ENCODE results near the gene OR2A25.
"Not testable (repeated sequence)": the region's sequence is repeated elsewhere in the genome, so short reads cannot be mapped to it uniquely, and the experiment has no call there.

Gene OR2A25

GRCh38 chr7:144069511-144069910, at the start of gene OR2A25:
OR2A25 (plus strand) TSS chr7:144069811; CDS start chr7:144074220, 4,409 bp downstream.
- no peak for DNase-seq

DNA sequence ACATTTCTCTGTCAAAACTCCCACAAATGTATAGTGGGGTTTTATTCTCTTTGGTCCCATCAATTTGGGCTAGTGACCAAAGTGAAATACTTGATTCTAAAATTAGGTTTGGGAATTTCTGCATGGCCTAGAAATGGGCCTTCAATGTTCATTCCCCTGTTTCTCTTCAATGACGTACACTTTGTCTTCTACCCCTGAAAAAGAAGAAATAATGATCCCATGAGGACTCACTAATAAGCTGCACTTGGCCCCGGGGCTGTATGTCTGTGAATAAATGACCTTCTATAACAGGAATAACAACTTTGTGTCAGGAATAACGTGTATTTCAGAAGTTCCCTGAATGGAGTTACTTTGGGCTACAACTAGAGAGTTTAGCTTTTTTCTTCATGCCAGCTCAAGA, 49.3 kb upstream of the OR2A25 start:
- DNase-seq, result no peak

DNA sequence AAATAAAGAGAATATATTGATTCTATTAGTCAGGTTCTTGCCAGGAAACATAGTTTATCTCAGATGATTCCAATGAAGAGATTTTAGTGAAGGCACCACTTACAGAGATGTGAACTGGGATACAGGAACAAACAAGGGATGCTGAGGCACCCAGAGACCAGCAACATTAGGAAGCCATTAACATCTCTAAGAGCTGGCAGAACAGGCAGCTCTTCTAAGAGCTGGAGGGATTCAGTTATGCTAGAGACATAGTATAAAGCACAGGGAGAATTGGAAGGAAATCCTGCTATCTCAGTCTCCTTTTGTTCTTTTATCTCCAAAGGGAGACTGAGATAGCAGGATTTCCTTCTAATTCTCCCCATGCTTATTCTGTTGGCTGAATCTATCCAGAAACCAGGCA, 47.4 kb upstream of the OR2A25 start:
- DNase-seq, result no peak

DNA sequence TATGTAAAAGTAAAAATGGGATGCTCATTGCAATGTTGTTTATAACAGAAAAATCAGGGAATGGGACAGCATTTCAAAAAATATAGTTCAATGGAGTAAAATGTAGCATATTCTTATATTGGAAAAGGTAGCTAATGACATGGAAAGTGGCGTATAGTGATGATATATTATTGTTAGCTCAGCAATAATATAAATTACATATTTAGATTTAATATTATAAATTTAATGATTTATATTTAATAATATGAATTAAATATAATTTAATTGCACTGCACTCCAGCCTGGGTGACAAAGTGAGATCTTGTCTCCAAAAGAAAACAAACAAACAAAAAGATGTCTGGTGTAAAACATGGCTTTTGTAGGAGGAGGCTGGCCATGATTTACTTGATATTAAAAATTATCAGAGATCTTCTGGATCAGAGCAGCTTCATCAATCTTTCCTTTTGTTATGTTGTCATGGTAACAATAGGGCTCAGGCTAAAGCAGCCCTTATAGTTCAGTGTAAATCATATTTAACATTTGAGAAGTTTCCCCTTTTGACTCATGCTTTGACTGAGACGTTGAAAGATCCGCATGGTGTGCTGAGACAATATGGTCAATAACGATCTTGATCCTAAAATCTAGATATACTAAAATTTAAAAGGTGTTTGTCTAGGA, 46.3 kb upstream of the OR2A25 start:
- no peak for DNase-seq

- DNase-seq, result no peak
Observed at GRCh38 chr7:144024213-144024612, 45.4 kb upstream of the OR2A25 start.

GRCh38 chr7:144026203-144026883, 43.3 kb upstream of the OR2A25 start:
- DNase-seq, result no peak

DNA sequence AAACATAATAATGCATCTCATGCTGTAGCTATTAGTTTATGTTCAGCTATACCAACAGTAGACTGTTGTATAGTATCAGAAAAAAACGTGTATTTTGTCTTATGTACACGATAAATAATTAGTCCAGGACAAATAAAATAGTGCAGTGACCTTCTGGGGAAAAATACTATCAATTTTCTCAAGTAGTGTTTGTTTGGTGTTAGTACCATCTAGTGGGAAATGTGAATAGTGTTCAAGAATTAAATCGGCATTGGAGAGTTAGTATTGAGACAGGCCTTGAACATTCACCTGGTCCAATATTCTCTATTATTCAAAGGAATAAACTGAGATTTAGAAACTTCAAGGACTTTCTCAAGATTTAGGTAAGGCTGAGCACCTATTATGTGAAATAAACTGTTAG, 42.5 kb upstream of the OR2A25 start:
- no peak for DNase-seq

- no peak for DNase-seq
Observed at GRCh38 chr7:144027974-144028373, 41.6 kb upstream of the OR2A25 start.

DNA sequence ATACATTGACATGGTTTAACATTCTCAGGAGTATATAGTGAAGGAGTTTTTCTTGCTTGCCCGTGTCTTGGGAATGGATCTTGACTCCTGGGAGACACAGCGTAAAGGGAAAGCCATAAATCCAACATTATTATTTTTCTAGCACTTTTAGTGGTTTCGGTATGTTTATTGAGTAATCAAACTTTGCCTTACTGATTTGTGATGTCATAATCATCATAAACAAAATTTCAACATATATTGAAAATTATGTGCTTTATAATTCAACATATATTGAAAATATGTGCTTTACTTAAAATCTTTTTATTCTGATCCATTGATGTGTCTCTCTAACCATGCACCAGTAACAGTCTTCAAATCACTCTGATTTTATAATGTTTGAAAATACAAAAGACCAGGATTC, 41.1 kb upstream of the OR2A25 start:
- no peak for DNase-seq

- DNase-seq, result no peak
Observed at GRCh38 chr7:144032516-144032915, 37.1 kb upstream of the OR2A25 start.

- DNase-seq, result no peak
Observed at GRCh38 chr7:144032985-144033709, 36.5 kb upstream of the OR2A25 start.

- no peak for DNase-seq
Observed at GRCh38 chr7:144035385-144035784, 34.2 kb upstream of the OR2A25 start.

DNA sequence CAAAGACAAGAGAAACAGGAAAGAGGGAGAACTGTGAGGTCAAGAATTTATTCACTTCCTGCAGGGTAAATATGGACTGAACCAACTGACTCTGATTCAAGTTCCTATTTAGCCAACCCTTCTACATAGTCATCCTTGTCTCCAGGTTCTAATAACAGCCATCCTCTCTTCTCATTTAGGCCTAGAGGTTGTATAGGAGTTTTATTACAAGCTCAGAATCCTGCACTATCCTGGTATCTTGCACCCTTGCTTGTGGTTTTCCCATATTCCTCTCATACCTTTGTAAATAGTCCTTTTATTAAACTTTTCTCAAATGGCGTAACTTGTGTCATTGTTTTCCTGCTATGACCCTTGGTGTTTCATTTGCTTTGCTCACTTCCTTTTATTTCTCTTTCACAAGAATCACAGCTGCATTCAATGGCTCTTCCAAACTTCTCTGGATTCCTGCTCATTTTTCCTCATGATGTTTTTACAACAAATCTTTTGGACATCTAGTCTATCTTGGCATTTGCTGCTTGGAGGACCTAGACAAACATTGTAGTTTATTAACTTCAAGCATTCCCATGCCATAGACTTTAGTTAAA, 33.2 kb upstream of the OR2A25 start:
- DNase-seq, result no peak

GRCh38 chr7:144037414-144038035, 32.1 kb upstream of the OR2A25 start:
- no peak for DNase-seq

DNA sequence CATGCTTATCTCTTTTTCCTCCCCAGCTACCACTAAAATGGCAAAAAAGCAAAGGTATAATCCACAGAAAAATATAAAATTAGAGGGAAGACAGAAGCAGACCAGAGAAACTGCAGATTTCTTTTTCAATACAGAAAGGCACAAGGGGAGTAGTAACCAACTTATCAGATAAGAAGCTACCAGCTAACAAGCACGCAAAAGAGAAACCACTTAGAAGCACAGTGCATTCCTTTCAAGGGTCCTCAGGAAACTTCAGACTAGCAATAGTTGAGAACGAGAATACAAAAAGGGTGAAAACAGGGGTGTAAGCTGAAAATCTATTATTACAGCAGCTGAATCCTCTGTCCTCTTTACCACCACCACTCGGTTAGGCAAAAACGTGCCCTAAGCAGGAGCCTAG, 30.7 kb upstream of the OR2A25 start:
- no peak for DNase-seq

GRCh38 chr7:144048648-144049047, 21.0 kb upstream of the OR2A25 start, which contains the start of gene OR2A5:
OR2A5 (plus strand) TSS chr7:144048948; CDS start chr7:144050402, 1,454 bp downstream.
- DNase-seq, result no peak

GRCh38 chr7:144049491-144049890, 20.1 kb upstream of the OR2A25 start:
- no peak for DNase-seq

GRCh38 chr7:144050093-144050492, 19.5 kb upstream of the OR2A25 start:
- DNase-seq, result no peak

GRCh38 chr7:144050884-144051283, 18.7 kb upstream of the OR2A25 start:
- not testable (repeated sequence) for DNase-seq

DNA sequence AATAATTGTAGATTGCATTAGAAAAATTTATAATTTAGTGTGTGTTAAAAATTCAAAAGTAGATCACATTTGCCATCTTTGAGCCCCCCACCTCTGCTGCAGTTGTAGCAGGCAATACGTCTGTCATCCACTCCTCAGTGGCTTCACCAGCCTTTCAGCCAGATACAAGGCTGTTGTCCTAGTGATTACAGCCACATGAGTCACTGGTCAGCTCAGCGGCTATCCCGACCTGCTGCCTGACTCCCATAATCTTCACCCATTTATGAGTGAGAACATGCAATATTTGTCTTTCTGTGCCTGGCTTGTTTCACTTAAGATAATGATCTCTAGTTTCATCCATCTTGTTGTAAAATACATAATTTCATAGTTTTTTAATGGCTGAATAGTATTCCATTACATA, 11.7 kb upstream of the OR2A25 start:
- no peak for DNase-seq

DNA sequence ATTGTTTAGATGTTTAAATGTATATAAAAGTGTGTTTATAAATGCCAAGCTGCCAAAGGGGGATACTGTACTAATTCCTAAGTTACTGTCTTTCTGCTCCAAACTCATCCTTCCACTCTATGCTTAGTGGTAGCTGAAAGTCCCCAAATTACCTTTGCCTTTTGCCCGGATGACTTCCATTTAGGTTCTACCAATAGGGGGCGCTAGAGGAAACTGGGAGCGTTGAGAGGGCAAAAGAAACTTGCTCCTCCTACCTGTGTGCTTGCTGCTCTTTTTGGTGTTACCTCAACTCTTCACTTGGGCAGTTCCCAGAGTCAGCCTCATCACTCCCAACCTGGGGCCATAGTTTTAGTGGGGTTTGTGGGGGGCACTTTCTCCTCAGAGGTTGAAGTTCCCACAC, 5.9 kb upstream of the OR2A25 start:
- DNase-seq, result no peak

DNA sequence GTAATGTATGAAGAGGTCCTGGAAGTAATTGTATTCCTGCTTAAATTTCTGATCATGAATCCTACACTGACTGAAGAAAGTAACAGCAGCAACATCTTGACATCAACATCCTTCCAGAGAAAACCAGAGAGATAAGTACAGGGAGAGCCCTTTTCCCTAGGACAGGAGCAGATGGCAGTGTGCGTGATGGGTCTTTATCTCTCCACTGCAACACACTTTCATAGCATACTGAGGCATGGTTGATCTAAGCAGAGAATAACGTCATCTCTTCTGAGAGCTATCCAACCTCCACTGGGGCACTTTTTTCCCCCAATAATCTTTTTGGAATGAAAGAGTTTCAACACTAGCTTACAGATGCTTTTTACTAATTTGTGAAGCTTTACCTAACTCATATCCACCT, 342 bp downstream of the OR2A25 start:
- no peak for DNase-seq

GRCh38 chr7:144074374-144074773, 4.8 kb downstream of the OR2A25 start:
- no peak for DNase-seq
